HG03460 (cell line): ENCODE results near the gene FBXL12.
"Not testable (repeated sequence)": the region's sequence is repeated elsewhere in the genome, so short reads cannot be mapped to it uniquely, and the experiment has no call there.

ENCODE experiments used
- ATAC-seq: cut with Tn5 transposase; IDR thresholded peaks from one replicate; pipeline ENCODE4 v1.9.1; 2021; ENCODE audit not compliant: unreplicated experiment

The FBXL12 gene, protein sequence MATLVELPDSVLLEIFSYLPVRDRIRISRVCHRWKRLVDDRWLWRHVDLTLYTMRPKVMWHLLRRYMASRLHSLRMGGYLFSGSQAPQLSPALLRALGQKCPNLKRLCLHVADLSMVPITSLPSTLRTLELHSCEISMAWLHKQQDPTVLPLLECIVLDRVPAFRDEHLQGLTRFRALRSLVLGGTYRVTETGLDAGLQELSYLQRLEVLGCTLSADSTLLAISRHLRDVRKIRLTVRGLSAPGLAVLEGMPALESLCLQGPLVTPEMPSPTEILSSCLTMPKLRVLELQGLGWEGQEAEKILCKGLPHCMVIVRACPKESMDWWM

DNA sequence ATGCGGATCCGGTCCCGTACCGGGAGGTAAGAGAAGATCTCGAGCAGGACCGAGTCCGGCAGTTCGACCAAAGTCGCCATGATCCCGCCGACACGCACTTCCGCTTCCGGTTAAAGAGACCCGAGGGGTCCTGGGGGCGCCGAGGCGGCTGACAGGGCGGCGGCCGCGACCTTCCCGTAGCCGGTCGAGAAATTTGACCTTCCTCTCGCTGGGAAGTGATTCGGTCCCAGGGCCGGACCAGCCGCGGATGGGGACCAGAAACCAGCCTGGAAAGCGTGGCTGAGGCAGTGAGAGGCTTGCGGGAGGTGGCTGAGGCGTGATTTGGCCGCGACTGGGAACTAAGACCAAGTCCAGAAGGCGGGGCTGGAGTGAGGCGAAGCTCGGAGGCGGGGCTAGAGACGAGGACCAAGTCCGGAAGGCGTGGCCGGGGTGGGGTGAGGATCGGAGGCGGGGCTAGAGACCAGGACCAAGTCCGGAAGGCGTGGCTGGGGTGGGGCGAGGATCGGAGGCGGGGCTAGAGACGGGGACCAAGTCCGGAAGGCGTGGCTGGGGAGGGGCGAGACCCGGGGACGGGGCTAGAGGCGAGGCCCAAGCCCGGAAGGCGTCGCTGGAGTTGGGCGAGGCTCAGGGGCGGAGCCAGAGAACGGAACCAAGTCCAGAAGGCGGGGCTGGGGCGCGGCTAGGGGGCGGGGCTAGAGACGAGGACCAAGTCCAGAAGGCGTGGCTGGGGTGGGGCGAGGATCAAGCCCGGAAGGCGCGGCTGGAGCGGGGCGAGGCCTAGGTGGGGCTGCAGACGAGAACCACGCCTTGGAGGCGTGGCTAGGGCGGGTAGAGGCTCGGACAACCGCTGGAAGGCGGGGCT lies at the start of gene FBXL12:
Gene FBXL12, minus strand, starts transcription at position 346 of the 862 bp plus-strand sequence. Its CDS starts 266 bp downstream, at position 80.
- ATAC-seq, result peak; percentile 84

DNA sequence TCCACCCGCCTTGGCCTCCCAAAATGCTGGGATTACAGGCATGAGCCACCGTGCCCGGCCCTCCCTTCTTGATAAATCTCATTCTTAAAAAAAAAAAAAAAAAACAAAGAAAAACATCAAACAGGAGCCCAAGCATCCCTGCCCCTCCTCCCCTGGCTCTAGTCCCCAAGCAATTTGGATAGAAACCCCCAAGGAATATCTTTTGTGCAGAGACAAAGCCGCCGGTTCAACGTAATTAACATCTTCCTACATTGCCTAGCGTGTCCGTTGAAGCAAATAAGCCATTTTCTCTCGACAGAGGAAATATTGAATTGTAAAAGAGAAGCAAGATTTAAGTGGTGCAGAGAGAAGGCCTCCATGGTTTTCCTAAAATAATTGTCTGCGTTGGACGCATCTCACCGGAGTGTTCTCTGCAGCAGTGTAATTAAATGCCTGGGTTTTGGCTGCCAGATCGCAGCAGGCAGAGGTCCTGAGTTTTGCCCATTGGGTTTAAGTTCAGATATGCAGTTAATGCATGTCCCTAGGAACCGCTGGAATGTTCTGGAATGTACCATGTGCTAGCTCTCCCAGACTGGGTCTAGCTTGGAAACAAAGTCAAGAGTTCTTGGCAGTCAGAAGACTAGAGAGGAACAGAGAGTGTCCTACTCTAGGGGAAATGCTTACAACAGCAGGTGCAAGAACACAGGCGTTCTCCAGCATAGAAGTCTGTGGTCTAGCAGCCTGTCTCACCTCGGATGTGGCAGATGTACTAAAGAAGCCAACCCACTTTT lies 47.0 kb upstream of the FBXL12 start:
- ATAC-seq, result no peak

DNA sequence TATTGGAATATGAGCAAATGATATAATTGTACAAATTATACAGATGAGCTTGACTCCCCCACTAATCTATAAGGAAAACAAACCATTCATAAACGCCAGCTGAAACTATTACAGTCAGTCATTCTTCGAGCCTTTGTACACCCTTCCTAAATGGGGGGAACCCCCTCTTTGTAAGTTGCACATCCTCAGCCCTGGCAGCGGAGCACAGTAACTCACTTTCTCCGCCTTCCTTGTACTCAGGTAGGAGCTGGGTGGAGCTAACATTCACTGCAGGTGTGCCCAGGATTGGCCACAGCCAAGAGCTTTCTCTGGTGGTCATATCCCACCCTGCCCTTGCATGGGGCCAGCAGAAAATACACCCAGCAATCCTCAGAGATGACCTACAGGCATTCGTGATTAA lies 44.9 kb upstream of the FBXL12 start:
- no peak for ATAC-seq

DNA sequence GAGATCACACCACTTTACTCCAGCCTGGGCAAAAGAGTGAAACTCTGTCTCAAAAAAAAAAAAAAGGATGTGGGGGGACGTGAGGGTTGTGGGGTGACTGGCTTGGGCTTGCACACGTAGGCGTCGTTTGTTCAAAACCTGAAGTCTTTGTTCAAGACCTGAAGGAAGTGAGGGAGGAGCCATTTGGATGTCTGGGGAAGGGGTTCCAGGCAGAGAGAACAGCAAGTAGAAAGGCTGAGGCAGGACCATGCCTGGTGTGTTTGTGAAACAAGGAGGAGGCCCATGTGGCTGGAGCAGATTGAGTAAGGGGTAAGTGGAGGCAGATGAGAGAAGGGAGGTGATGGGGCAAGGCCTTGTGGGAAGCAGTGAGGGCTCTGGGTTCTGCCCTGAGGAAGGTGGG lies 44.1 kb upstream of the FBXL12 start:
- no peak for ATAC-seq

DNA sequence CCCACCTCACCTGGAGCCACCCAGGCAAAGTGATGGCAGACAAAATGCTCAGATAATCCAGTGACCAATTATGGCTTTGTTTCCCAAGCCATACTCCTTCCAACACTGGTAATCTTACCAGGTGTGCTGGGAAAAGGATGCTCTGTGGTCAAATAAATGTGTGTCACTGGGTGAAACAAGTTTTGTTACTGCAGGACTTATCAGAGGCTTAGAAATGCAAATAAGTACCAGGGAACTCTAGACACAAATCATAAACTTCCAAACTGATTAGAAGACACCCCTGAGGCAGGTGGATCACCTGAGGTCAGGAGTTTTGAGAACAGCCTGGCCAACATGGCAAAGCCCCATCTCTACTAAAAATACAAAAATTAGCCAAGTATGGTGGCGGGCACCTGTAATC lies 42.6 kb upstream of the FBXL12 start:
- no peak for ATAC-seq

DNA sequence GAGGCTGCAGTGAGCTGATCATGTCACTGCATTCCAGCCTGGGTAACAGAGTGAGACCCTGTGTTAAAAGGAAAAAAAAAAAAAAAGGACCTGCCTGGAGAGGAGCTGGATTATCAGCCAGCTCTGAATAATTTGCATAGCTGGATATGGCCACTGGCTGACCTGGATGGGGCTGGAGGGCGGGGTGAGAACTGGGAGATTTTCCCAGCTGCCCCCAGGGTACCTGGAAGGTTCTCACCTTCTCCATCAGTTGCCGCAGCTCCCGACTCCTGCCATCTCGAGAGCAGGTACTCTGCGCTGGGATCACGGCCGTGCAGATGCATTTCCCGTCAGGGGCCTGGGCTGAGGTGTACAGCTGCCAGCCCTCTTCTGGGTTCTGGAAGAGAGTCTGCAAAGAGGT lies 41.5 kb upstream of the FBXL12 start:
- no peak for ATAC-seq

DNA sequence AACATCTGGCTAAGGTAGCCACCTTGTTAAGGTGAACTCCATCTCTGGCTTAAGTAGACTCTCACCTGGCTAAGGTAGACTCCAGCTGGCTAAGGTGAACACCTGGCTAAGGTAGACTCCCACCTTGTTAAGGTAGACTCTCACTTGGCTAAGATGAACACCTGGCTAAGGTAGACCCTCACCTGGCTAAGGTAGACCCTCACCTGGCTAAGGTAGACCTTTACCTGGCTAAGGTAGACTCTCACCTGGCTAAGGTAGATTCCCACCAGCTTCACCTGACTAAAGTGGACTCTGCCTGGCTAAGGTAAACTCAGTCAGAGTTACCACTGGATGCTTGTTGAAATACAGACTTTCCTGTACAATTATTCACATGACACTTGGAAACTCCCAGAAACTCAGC lies 39.9 kb upstream of the FBXL12 start:
- ATAC-seq, result no peak

DNA sequence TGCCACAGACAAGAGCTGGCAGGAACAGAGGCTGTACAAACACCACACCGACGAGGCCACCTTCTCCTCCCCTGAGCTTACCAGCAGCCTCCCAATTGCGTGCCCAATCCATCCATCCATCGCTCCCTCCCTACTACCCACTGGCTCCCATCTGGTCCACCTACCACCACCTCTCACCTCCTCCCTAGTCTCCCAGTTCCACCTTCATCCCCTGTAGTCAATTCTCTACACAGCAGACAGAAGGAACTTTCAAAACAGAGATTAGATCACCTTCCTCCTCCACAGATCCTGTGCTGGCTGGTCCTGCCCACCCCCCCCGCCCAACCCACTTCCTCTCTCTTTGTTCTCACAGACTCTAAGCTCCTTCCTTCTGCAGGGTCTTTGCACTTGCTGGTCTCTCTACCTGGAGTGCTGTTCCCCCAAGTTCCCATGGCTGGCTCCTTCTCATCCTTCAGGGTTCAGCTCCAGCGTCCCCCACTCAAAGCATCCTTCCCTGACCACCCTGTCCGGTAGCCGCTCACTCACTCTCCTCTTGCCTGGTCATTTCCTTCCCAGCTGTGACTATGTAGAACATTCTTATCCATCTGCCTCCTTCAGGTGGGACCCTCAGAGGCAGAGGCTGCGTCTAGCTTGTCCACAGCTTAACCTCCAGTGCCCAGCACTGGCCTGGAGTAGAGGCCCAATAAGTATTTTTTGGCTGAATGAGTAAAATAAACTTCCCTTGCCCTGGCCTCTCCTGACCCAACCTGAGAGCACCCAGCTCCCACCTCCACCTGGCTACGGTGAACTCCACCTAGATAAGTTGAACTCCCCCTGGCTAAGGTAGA lies 39.3 kb upstream of the FBXL12 start:
- no peak for ATAC-seq

DNA sequence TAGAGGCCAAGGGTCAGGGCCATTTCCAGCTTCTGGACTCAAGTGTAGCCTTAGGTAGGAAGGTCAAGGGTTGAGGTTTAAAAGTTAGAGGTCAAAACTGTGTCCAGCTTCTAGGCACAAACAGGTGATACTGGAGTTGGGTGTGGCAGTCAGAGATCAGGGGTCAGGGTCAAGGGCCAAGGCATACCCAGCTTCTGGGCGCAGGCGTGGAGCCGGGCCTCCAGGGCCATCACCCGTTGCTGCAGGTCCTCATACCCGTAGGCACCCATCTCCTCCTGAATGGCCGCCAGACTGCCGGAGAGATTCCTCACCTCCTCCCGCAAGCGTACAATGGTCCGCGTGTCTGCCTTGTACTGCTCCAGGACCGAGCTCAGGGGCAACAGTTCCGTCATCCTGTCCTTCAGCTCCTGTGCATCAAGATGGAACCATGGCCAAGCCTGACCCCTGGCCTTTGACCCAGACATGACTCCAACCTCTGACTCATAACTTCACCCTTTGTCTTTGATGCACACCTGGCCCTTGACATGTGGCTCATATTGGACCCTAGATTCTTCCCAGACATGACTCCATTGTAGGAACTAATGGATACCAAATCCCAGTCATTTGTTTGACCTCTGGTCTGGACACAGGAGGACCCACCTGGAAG lies 38.3 kb upstream of the FBXL12 start:
- ATAC-seq, result no peak

DNA sequence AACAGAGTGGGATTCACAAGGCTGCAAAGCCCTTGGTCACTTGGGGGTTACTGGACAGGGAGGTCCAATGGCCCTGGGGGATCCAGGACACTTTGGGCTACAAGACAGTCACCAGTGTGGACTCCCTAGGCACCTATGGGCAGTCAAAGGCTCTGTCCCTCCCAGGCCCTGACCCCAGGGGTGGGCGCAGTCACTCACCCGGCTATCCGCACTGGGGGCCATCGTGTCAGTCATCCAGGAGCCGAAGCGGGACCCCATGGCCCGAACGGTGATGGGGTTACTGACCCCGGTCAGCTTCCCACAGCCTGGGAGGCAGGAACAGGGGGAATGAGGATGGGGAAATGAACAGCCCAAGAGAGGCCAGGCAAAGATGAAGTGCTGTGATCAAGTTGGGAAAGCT lies 37.7 kb upstream of the FBXL12 start:
- no peak for ATAC-seq

DNA sequence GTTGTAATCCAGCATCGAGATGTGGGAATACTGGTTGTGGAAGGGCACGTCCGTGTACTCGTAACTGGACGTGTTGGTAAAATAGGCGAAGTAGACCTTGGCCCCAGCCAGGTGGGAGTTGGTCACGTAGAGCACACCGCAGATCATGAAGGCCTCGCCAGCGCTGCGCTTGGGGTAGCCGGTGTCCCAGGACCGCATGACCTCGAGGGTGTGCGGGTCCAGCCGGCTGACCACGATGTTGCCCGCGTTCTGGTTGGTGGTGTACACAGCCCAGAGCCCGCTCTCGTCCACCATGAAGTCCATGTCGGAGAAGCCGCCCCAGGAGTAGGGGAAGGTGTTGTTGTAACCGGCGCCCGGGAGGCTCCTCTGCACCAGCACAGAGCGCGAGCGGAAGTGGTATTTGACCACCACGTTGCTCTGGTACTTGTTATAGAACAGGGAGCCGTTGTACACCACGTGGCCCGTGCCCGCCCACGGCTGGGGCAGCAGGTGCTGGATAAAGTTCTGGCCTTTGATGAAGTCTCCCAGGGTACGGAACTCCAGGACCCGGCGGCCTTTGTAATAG lies 35.5 kb upstream of the FBXL12 start:
- ATAC-seq, result no peak

DNA sequence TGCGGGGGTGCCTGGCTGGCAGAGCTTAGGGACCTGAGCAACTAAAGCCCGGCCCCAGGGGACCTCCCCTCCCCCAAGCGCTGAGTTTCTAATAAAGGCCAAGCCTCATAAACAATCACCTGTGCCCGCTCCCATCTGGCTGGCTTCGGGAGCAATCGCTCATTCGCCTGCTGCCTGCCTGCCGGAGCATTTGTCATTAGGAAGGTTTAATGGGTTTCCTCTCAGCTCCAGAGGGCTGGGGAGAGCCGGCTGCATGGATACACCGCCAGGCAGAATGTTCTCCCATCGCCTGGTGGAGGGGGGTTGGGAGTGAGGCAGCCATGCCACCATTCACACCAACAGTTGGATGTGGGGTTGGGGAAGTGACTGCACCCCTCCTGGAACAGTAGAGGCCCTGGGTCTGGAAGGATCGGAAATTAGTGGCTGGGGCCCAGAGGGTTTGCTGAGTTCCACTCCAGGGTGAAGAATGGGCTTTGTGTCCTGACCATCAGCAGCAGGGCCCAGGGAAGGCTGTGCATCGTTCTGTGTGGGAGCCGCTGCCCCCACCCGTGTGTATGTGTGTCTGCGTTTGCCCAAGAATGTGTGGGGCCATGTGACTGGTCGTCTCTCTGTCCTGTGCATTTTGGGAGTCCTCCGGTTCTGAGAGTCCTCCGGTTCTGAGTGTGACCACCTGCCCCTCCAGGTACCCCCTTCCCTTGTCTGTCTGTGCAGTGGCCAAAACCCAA lies 31.5 kb upstream of the FBXL12 start:
- no peak for ATAC-seq

DNA sequence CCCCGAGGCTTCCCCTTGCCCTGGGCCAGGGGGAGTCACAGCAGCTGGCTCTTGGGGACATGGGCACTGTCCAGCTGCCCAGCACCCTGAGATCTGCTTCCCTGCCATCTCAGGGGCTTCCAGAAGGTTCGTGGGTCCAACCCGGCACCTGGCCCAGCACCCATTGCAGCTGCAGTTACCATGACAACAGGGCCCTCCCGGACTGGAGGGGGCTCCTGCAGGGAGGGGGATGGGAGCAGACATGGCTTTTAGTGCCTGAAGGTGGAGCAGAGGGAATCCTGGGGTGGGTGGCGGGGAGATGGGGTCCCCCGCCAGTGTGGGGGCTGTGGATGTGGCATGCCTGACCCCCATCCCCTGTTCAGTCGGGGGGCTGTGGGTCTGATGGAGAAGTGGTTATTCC lies 30.9 kb upstream of the FBXL12 start:
- no peak for ATAC-seq

DNA sequence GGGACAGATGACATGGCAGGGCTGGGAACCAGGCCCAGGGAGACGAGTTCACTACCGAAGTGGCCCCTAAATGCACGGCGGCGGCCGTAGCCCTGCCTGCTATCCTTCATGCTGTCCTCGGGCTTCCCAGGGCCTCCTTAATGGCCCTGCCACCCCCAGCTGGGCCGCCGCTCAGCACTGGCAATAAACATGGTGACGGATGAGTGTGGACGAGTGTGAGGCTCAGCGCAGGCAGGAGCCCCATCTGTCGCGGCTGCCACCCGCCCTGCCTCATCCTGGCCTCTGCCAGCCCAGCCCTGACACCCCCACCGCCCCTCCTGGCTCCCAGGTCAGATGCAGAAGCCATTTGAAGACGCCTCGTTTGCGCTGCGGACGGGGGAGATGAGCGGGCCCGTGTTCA lies 29.9 kb upstream of the FBXL12 start:
- no peak for ATAC-seq

DNA sequence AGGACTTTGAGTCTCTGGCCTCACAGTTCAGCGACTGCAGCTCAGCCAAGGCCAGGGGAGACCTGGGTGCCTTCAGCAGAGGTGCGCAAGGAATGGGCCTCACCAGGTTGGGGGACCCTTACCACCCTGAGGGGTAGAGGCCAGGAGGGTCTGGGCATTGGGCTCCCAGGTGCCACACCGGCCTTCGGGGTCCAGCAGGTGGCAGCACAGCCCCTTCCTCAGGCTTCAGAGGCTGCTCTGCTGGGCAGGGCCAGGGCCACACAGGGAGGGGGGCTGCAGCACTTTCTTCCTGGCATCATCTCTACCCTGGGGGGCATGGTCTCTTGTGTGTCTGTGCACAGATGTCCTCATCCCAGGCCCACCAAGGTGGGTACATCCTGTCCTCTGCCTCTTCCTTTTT lies 29.2 kb upstream of the FBXL12 start:
- ATAC-seq, result no peak

DNA sequence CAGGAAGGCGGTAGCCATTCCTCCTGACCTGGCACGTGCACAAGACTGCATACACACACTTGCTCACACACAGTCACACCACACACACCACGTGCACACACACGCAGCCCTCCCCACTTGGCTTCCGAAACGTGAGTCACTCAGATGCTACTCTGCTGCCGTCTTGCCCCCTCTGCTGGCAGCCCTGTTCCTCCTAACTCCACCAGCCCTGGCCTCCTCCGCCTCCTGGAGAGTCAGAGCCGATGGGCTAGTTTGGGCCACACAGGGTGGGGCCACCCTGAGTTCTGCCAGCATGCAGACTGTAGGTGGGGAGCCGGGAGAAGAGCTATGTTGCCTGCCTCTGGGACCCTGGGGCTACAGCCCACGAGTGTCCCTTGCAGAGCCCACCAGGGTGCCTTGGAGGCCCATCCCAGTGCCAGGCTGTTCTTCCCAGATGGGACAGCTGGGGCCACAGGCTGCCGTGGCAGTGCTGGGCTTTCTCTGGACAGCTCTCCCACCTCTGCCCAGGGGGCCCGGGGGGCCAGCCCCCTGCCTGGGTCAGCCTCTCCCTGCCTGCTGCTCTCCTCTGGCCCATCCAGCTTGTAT lies 28.3 kb upstream of the FBXL12 start:
- no peak for ATAC-seq

DNA sequence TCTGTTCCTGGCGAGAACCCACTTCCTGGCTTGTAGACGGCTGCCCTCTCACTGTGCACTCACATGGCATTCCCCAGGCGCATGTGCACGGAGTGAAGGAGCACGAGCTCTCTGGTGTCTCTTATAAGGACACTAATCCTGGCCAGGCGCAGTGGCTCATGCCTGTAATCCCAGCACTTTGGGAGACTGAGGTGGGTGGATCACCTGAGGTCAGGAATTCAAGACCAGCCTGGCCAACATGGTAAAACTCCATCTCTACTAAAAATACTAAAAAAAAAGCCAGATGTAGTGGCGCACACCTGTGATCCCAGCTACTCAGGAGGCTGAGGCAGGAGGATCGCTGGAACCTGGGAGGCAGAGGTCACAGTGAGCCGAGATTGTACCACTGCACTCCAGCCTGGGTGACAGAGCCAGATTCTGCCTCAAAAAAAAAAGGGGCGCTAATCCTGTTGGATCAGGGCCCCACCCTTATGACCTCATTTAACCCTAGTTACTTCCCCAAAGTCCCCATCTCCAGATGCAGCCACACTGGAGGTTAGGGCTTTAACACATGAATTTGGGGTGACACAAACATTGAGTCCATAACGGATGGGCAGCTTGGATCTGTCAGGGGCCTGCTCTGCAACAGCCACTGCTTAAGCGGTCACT lies 24.9 kb upstream of the FBXL12 start:
- ATAC-seq, result not testable (repeated sequence)

DNA sequence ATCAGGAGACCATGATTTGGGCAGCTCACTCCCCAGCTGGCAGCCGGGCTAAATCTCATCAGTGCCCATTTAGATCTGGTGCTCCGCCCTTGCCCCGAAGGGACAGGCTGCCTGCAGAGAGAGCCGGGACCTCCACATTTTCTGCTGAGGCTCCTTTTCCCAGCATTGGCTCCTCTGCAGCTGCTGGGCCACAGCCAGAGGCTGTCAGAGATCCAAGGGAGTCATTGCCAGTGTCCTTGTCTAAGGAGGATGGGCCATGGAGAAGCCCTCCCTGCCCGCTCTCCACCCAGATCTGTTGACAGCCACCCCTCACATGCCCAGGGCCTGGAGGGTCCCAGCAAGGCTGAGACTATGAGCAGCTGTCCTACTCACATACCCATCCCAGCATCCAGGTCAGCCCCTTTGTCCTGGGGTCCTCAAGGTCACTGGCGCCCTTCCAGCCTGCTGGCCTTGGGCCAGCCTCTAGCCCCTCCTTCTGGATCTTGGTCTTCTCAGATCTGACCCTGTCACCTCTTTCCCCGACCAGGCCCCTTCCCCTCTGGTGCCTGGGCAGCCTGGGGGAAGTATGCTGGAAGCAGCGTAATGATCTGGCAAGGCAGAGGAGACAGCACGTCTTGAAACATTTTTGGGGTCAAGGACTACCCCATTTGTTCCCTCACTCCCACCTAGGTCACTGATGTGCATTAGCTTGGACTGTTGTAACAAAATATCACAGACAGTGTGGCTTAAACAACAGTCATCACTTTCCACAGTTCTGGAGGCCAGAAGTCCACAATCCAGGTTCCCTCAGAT lies 24.2 kb upstream of the FBXL12 start:
- no peak for ATAC-seq
